GM06990 (cell line): ENCODE data around the gene MTCL1.

Experiments
- DNase-seq: peaks from one replicate; pipeline ENCODE4 v3.0.0-alpha.2; 2011; ENCODE audit not compliant: insufficient read length; ENCODE audit errors: extremely low read depth
- H3K27me3 ChIP-seq: replicated peaks from 2 replicates; pipeline ENCODE4 v1.6.0; 2011; ENCODE audit warnings: low read length; ENCODE audit not compliant: control insufficient read depth, insufficient read depth
- H3K36me3 ChIP-seq: 2 replicates; pipeline ENCODE4 v1.5.1; 2011; ENCODE audit warnings: low read length; ENCODE audit not compliant: control insufficient read depth, insufficient read depth
- H3K4me3 ChIP-seq: replicated peaks from 2 replicates; pipeline ENCODE4 v1.5.1; 2011; ENCODE audit warnings: low read depth, mild to moderate bottlenecking, control low read depth, low read length
- CTCF ChIP-seq: IDR thresholded peaks from 2 replicates; pipeline ENCODE4 v1.5.1; 2011; ENCODE audit warnings: low read length, control low read depth, mild to moderate bottlenecking, inconsistent platforms; ENCODE audit not compliant: insufficient read depth, poor library complexity, severe bottlenecking

The MTCL1 gene

GRCh38 chr18:8701546-8702118 lies 3.7 kb upstream of the MTCL1 start:
- H3K4me3 ChIP-seq: no peak overlapping the region
- no peaks in the 10 kb centered on the region for H3K36me3 ChIP-seq
- DNase-seq: no peak
- TF ChIP-seq CTCF: no peak
- H3K27me3 ChIP-seq: peaks cover 2% of the 10 kb centered on the region

DNA sequence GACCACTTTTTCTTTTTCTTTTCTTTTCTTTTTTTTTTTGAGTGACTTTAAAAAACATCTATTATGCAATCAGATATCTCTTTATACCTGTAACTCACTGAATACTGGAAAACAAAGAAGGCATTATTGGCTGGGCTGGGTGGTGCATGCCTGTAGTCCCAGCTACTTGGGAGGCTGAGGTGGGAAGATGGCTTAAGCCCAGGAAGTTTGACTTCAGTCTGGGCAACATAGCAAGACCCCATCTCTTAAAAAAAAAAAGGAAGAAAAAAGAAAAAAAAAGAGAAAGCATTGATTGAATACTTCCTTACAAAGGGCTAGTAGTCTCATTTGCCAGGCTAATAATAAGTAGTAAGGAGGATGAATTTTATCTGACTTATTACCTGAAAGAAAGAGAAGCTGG lies 2.7 kb upstream of the MTCL1 start:
- DNase-seq: no peak
- TF ChIP-seq CTCF: no peak
- Histone ChIP-seq H3K4me3 (no peak overlapping the region), H3K27me3 (peaks cover 2% of the 10 kb centered on the region), H3K36me3 (no peaks in the 10 kb centered on the region)

DNA sequence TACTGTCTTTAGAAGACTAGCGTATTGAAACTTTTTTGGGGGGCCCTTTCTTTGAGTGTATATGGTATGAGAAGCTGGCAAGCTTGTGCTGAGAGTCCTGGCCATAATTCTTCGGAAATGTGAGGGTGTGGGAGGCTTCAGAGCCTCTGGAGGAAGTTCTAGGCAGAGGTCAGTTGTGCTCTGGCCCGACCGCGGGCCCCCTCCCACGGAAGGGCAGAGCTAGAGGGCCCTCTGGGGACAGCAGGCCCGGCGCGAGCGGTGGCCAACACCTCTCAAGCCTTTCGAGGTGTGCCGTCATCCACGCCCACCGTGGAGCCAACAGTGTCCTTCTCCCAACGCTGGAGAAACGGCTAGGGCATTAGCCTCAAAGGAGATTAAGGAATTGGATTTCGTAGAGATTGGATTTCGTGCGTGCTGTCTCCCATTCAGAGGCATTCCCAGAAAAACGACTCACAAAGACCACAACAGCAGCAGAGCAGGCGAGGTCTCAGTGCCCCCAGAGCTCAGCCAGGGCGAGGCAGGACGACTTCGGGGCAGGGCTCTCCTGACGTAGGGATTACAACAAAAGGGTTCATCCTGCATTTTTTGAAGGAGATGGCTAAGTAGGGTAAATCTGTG lies 2.2 kb upstream of the MTCL1 start:
- no peak for DNase-seq
- no peak for TF ChIP-seq CTCF
- no peaks in the 10 kb centered on the region for H3K36me3 ChIP-seq
- peaks cover 2% of the 10 kb centered on the region for H3K27me3 ChIP-seq
- H3K4me3 ChIP-seq: no peak overlapping the region

- H3K4me3 ChIP-seq: peak overlapping the region; percentile 72
- no peak for TF ChIP-seq CTCF
Measured at GRCh38 chr18:8703781-8704301, 1.5 kb upstream of the MTCL1 start.

GRCh38 chr18:8704361-8705237 lies 757 bp upstream of the MTCL1 start:
- Histone ChIP-seq H3K4me3 (peak overlapping the region; percentile 72), H3K27me3 (peaks cover 2% of the 10 kb centered on the region), H3K36me3 (no peaks in the 10 kb centered on the region)
- DNase-seq: peak; percentile 79
- TF ChIP-seq CTCF: no peak

More at GRCh38 chr18:8703781-8704301, 1.5 kb upstream of the MTCL1 start:
- peaks cover 2% of the 10 kb centered on the region for H3K27me3 ChIP-seq
- no peak for DNase-seq
- H3K36me3 ChIP-seq: no peaks in the 10 kb centered on the region
